Measurements from ENCODE around the gene SBNO2.
A peak's percentile ranks its signal among the peaks of the same experiment; 100 is the strongest.

Gene SBNO2

DNA sequence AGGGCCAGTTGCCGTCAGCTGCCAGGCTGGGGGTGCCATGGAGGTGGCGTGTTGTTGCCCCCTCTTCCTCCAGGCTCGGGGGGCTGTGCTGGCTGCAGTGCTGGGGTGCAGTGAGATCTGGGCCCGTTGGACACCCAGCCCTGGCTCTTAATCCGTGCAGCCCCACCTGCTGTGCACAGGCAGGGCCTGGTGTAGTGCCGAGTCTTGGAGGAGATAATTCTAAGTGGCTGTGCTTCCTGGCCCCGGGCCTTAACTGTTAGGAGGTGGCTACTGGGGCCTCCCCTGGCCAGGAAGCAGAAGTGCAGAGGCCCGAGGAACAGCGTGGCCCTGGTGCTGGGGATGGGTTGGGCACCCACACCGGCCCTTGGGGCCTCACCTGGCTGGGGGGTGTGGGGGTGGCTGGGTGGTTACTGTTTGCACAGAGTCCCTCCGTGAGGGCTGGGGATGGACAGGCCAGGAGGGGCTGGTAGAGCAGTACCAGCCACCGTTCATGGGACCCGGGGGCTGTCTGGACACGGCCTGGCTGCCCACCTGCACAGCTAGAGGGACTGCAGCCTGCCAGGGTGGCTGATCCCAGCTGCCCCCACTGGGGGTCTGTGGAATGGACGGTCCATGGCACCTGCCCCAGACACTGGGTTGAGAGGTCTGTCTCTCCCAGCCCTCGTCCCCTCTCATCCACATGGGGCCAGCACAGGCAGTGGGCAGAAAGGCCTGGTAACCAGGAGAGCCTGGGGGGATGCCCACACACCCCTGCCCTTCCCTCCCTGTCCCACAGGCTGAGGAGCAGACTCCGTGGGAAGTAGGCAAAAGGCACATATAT, 67.0 kb downstream of the SBNO2 start:
- no peak for DNase-seq (ENCODE audit: low read depth in 2 of 2)

DNA sequence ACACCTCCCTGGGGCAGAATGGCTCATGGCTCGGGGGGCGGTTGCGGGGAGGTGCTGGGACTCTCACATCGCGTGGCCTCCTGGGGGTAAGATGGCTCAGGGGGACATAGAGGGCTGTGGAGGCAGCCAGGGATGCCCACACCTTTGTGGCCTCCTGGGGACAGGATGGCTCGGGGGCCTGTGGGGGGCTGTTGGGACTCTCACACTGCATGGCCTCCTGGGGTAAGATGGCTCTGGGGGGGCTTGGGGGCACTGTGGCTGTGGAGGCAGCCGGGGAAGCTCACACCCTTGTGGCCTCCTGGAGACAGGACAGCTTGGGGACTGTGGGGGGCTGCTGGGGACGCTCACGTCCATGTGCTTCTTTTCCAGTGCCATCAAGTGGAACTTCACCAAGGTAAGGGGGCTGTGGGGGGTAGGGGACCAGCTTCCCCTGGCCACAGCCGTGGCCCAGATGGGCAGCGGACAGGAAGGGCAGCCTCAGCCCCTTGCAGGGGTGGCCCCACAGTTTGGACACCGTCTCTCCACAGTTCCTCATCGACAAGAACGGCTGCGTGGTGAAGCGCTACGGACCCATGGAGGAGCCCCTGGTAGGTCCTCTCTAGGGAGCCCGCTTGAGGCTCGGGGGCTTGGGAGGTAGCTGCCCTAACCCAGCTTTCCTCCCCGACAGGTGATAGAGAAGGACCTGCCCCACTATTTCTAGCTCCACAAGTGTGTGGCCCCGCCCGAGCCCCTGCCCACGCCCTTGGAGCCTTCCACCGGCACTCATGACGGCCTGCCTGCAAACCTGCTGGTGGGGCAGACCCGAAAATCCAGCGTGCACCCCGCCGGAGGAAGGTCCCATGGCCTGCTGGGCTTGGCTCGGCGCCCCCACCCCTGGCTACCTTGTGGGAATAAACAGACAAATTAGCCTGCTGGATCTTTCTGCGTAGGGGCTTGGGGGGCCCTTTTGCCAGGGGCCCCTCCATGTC, 67.9 kb downstream of the SBNO2 start:
- DNase-seq (ENCODE audit: low read depth in 2 of 2), result no peak

DNA sequence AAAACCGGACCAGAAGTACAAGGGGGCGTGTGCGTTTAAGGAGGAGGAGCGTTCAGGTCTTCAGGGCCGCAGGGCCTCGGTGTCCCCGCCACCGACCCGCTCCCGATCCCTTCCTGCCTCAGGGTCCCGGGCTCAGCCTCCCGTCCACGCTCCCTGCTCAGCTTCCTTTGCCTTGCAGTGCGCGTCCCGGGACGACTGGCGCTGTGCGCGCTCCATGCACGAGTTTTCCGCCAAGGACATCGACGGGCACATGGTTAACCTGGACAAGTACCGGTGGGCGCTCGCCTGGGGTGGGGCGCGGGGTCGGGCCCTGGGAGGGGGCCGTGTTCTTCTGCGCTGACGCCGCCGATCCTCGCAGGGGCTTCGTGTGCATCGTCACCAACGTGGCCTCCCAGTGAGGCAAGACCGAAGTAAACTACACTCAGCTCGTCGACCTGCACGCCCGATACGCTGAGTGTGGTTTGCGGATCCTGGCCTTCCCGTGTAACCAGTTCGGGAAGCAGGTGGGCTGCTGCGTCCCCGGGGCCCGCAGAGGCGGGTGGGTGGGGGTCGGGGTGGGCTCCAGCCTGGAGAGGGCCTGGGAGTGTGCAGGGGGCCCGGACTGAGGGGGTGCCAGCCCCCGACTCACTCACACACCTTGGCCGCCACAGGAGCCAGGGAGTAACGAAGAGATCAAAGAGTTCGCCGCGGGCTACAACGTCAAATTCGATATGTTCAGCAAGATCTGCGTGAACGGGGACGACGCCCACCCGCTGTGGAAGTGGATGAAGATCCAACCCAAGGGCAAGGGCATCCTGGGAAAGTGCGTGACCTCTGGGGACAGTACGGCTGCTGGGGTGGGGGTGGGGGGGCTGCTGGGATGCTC, 68.8 kb downstream of the SBNO2 start:
- no peak for DNase-seq (ENCODE audit: low read depth in 2 of 2)

DNA sequence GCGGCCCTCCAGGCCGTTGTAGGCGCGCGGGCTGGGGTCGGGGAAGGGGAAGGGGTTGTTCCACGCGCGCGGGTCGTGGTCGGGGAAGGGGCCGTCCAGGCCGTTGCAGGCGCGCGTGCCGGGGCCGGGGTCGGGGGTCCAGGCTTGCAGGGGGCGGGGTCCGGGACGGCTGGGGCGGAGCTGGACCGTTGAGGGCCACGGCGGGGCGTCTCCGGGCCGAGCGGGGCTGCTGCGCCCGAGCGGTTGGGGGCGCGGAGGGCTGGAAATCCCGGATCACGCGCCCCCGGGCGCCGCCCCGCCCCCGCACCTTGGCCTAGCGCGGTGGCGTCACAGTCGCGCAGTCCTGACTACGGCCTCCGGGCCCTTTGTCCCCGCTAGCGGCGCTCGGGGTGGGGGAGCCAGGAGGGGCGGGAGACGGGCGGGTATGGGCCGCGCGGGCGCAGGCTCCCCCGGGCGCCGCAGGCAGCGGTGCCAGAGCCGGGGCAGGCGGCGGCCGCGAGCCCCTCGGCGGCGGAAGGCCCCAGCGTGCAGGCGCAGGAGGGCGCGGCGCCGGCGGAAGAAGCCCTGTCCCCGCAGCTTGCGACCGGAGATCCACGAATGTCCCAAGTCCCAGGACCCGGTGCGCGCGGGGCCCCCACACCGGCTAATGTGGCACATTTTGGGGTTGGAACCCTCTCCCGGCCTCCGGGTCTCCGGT, 69.6 kb downstream of the SBNO2 start:
- peak in 1 of 2 experiments; percentile 61 for DNase-seq (ENCODE audit: low read depth in 2 of 2)

DNA sequence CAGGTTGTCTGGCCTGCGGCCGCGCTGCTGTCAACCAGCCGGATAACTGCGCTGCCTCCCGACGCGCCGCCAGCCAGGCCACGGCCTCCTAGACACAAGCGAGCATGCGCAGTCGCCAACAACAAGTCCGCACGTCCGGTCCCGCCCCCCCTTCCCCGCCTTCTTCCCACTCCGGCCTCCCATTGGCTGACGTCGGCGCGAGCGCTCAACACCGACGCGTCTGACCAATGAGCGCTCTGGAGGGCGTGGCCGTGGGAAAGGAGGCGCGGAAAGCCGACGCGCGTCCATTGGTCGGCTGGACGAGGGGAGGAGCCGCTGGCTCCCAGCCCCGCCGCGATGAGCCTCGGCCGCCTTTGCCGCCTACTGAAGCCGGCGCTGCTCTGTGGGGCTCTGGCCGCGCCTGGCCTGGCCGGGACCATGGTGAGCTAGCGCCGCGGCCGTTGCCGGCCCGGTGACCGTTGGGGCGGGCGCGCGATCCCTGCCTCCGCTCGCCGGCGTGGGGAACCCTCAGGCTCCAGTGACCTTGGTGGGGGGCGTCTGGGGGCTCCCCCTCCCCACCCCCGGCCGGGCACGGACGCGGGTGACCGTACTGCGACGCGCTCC, 70.3 kb downstream of the SBNO2 start, which contains the start of gene GPX4:
Gene GPX4, plus strand, starts transcription at position 287 of the 603 bp plus-strand sequence. Its CDS starts 50 bp downstream, at position 337.
- DNase-seq (ENCODE audit: low read depth in 2 of 2), result peak; percentile 96 to 98

DNA sequence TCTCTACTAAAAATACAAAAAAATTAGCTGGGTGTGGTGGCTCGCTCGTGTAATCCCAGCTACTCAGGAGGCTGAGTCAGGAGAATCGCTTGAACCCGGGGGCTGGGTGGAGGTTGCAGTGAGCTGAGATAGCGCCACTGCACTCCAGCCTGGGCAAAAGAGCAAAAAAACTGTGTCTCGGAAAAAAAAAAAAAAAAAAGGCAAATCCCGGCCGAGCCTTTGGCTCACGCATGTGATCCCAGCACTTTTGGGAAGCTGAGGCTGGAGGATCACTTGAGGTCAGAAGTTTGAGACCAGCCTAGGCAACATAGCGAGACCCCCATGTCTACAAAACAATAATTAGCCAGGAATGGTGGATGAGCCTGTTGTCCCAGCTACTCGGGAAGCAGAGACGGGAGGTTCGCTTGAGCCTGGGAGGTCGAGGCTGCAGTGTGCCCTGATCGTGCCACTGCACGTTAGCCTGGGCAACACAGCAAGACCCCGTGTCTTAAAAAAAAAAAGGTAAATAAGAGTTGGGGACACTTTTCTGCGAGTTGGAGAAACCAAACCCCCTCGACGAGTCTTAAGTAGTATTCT, 70.8 kb downstream of the SBNO2 start:
- DNase-seq (ENCODE audit: low read depth in 2 of 2), result no peak

DNA sequence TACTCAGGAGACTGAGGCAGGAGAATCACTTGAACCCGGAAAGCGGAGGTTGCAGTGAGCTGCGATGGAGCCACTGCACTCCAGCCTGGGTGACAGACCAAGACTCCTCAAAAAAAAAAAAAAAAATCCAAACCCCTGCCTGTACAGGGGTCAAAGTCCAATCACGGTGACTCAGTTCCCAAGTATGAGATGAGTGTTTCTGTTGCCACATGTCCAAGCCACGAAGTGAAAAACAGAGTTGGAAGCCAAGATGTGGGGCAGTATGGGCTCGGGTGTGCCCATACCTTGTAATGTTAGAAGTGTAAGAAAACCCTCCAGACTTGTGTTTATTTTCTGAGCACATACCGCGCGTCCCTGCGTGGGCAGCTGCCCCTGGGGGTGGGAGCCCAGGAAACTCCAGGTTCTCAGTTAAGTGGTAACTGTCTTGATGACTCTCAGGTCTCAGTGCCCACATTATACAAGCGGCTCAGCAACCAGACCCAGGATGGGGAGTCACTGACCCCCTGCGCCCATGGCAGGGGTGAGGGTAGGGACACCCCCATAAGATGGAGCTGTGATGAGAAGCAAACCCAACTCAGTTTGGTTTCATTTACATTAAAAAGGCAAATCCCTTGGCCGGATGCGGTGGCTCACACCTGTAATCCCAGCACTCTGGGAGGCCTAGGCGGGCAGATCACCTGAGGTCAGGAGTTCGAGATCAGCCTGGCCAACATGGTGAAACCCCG, 71.5 kb downstream of the SBNO2 start:
- peak in 1 of 2 experiments; percentile 50 for DNase-seq (ENCODE audit: low read depth in 2 of 2)

DNA sequence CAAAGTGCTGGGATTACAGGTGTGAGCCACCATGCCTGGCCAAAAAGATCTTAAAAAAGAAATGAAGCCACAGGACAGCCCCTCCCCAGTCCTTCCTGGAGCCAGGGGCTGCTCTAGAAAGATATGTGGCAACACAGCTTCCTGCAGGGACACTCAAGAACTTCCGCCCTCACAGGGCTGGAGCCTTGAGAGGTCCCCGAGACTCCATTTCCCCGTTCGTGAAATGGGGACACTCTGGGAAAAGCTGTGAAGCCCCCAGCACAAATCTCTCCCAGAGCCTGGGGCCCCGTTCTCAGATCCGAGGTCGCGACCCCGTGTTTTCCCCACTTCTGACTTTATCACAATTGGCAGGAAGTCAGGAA, 72.8 kb downstream of the SBNO2 start:
- no peak for DNase-seq (ENCODE audit: low read depth in 2 of 2)

DNA sequence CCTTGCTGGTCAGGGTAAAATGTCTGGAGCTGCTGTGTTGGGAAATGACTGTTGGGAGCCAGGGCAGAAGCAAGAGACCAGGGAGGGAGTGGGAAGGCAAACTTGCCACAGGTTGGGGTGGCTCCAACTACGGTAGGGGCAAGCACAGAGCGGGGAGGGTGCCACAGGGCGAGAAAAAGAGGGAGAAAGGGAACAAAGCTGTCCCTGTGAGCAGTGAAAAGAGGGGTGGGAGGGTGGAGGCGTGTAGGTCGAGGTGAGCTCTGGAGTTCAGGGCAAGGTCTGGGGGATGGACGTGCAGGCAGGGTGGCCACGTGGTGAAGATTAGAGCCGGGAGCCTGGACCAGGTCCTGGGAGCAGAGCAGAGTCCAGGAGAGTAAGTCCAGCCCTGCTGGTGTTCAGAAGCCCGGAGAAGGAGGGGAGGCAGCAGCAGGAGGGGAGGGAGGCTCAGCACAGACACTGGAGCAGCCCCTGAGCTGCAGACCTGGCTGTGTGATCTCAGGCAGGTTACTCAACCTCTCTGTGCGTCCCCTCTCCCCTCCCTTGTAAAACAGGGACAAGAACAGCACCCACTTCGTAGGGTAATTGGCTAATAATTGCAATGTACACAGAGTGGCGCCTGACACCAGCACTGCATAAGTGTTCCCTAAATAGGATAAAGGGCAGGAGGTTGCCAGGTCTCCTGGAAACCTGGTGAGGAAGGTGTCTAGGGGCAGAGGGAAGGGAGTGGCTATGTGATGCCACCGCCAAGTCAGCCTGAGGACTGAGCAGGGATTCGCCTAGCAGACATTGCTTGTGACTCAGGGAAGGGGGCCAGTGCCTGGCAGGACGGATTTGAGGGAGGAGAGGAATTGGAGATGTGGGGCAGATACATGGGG, 75.7 kb downstream of the SBNO2 start:
- no peak for DNase-seq (ENCODE audit: low read depth in 2 of 2)

DNA sequence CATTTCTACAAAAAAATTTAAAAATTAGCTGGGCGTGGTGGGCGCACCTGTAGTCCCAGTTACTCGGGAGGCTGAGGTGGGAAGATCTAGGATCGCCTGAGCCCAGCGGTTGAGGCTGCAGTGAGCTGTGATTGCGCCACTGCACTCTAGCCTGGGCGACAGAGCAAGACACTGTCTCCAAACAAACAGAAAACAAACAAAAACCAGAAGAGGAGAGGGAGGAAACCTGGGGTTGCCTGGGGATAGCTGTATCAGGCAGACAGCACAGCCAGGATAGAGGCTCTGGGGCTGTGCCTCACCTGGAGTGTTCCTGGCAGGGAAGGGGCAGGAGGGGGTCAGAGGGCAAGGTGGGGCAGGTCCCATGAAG, 76.3 kb downstream of the SBNO2 start:
- DNase-seq (ENCODE audit: low read depth in 2 of 2), result no peak

DNA sequence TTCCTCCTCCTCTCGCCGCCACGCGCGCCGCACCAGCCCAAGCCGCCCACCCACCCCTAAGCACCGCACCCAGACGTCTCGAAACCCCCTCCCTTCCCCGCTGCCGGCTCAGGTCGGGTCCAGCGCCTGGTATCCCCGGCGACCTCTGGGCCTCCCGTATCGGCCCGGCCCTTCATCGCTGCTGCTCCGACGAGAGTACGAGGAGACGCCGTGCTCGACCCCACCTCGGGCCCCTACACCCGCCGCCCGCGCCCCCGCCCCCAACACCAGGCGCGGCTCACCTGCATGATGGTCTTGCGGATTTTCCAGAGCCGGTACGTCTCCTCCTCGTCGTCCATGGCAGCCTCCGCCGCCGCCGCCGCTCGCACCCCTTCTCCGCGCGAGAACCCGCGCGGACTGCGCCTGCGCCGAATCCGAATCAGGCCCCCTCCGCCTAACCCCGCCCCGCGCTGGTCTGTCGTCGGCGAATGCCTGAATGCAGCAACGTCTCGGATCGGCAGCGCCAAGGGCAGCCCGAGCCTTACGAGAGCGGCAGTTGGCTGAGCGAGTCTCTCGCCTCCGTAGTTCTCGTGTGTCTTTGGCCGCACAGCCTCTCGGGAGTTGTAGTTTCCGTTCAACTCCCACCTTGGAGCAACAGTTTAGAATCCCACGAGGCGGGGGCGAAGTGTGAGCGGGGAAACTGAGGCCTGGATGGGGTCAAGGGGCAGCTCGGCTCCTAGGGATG, 78.9 kb downstream of the SBNO2 start, which contains the start of gene POLR2E:
Gene POLR2E, minus strand, starts transcription at position 398 of the 724 bp plus-strand sequence. Its CDS starts 60 bp downstream, at position 338.
- peak; percentile 94 to 95 for DNase-seq (ENCODE audit: low read depth in 2 of 2)

DNA sequence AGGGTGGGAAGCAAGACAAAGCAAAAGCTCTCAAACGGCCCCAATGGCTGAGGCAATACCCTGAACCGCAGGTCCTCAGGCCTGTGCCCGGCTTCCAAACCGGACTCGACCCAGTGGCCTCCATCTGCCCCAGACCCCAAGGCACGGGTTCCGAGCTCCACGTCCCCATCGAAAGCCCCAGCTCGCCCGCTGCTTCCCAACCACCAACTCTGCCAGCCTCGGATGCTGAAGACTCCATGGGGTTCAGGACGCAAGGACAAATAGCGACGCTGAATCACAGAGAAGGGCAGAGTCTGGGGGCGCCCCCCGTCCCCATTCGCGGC, 79.5 kb downstream of the SBNO2 start:
- DNase-seq (ENCODE audit: low read depth in 2 of 2), result no peak

DNA sequence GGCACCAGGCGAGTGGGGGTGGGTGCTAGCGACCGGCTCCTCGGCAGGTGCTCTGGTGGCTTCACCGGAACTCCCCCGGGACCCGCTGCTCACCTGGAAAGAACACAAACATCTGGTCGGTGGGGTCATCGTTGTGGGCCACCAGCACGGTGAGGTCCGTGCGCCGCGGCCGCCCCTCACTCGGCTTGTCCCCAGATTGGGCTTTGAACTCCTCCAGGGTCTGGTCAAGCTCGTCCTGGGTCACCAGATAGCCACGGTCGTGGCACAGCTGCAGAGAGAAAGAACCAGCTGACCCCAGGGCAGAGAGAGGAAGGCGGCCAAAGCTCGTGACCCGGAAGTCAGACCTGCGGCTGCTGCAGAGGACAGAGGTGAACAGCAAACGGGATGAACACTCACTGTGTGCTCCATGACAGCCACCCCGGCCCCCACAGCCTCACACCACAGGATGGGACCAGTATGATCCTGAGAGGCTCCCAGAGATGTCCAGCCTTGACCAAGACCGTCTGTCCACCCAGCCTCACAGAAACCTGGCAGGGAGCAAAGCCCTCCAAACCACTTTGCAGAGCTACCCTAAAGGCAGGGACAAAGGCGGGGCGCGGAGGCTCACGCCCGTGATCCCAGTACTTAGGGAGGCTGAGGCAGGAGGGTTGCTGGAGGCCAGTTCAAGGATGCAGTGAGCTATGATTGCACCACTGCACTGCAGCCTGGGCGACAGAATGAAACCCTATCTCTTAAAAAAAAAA, 80.1 kb downstream of the SBNO2 start:
- no peak for DNase-seq (ENCODE audit: low read depth in 2 of 2)

DNA sequence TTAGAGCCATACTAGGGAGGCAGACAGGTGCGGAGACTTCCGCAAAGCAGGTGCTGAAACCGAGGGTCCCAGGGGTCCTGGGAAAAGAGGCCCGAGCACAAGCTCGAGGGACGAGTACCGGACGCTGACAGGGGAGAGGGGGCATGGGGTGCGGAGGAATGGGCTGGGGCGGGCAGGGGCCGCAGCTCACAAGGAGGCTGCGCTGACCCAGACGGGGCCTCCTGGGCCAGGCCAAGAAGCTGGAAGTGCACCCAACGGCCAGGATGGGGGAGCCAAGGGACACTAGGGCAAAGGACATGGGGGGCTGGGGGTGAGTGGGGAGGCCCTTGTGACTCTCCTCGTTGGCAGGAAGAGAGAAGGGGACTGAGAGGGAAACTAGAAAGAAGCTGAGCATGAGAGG, 80.7 kb downstream of the SBNO2 start:
- DNase-seq (ENCODE audit: low read depth in 2 of 2), result no peak

DNA sequence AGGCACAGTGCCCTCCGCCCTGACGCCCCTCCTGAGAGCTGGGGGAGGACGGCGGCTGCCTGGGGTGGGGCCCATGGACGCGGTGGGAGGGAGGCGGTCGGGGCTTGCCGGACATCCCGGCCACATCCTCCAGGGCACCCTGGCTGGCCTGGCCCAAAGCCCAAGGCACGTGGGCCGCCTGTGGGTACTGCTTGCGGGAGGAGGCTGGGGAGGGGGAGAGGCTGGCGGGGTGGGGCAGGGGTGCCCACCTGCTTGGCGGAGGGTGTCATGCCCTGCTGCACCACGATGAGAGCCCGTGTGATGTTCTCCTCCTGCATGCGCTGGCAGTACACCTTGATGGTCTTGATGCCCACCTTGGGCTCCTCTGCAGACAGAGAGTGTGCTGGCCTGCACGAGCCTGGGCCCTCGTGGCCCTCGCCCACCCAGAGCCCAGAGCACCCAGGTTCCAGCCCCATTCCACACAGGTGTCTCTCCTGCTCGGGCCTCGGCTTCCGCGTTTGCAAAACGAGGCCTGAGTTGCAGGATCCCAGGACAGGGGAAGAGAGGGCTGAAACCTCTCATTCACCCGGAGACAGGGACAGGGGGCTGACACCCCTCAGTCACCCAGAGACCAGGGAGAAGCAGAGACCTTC, 82.4 kb downstream of the SBNO2 start:
- no peak for DNase-seq (ENCODE audit: low read depth in 2 of 2)

DNA sequence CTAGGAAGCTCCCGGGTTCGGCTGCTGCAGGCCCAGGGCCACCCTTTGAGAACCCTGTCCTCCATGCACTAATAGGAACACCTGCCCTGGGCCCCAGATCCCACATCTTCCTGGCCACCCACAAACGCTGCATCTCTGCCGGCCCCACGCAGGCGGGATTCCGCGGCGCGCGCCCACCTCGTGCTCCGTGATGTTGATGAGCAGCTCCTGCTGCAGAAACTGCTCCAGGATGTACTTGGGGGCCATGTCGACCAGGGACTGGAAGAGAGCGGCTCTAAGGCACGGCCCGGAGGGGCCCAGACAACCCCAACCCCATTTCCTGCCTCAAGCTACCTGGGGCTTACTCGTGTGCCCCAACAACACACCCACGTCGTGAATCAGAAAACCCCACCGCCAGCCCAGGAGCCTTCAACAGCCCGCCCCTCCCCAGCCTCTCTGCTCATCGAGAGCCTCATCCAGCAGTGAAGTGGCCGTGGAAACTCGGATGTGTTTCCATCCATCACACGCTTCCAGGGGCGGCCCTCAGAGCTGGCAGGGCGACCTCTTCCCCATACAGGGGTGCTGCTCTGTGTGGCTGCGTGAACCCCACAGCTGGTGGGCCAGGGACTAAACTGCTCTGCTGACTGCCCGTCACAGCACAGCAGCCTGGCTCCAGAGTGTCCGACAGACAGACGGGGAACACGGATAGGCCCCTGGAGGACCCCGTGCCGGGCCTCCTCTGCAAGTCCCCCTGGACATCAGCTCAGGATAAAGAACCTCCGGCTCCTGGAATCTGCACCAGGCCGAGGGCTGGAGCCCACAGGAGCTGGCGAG, 83.1 kb downstream of the SBNO2 start:
- DNase-seq (ENCODE audit: low read depth in 2 of 2), result no peak
